T47D (cell line): ENCODE measurements around the gene EEFSEC.

ENCODE experiments used
- DNase-seq, 2 experiments: peaks; one replicate each; pipeline versions ENCODE4 v3.0.0 to v3.0.0-alpha.2; 2011 to 2012; ENCODE audit warnings: low read depth in 1 of 2, low spot score in 1 of 2
- JUND ChIP-seq: IDR thresholded peaks from 2 replicates; pipeline ENCODE4 v1.6.1; 2012; ENCODE audit warnings: low read depth
- in situ Hi-C: cut with HindIII; loops from 2 replicates; pipeline ENCODE4 v1.10.0; 2016; ENCODE audit warnings: low sequenced_read_pairs, low pct_unique_long_range_greater_than_20kb

EEFSEC gene

GRCh38 chr3:128252083-128252482, 98.8 kb downstream of the EEFSEC start:
- no peak for TF ChIP-seq JUND
- DNase-seq = no peak
- in situ Hi-C loops = no loop called here

DNA sequence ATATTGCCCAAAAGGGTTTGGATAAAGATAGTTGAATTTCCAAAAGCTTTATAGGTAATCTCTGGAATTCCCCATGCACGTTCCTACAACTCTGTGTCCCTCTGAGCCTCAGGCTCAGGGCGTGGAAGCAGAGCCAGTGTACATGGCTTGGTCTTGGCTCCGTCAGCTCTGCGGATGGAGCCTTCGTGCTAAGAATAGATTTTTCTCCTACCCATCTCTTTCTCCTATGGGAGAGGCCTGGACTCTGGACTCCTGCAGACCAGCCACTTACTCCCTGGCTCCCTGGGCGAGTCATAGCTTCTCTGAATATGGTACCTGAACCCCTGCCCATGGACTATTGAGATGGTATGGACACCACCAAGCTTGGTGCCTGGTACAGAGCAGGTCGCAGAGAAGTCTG, 99.9 kb downstream of the EEFSEC start:
- in situ Hi-C loops = no loop called here

DNA sequence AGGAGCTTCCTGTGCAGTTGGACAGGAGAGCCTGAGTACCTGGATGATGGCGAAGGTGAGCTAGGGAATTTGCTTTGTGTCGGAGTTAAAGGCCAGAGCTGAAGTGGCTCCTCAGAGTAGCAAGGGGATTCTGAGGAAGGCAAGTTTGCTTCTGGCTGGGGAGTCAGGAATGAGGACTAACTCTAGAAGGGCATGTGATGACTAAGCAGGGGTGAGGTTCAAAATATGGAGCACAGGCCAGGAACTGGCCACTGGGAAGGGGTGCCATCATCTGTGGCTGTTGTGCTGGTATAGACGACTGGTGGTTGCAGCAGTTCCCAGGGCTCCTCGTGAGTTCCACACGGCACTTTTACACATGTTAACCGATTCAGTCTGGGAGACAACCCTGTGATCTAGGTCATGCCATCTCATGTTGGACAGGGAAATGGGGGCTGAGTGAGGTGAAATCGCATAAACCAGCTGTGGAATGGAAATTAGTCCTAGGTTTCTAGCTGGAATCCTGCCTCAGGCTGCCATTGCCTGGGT, 100.8 kb downstream of the EEFSEC start:
- no peak for TF ChIP-seq JUND
- no peak for DNase-seq

More for the DNA sequence above, 99.9 kb downstream of the EEFSEC start:
- DNase-seq = no peak
- TF ChIP-seq JUND = no peak

DNA sequence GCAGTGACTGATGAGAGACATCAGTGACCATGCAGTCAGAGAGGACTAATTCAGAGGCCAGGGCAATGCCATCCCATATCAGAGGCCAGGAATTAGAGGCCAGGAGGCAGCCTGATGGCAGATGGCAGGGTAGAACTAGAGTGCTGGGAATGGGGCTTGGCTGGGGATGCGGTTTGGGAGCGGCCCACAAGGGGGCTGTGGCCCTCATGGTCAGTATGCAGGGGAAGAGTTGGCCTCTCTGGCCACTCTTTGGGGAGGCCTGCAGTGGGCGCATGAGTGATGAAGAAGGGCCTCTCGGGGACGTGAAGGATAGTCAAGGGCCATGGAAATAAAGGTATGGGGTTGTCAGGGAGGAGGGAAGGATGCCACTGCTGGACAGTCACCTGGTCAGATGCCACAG, 101.7 kb downstream of the EEFSEC start:
- in situ Hi-C loops = no loop called here
- no peak for TF ChIP-seq JUND
- DNase-seq = no peak

More for the DNA sequence above, 100.8 kb downstream of the EEFSEC start:
- in situ Hi-C loops = no loop called here

GRCh38 chr3:128256131-128256530, 102.8 kb downstream of the EEFSEC start:
- no peak for TF ChIP-seq JUND
- DNase-seq = no peak
- in situ Hi-C loops = no loop called here

GRCh38 chr3:128257632-128258031, 104.4 kb downstream of the EEFSEC start:
- no peak for TF ChIP-seq JUND
- DNase-seq = no peak
- in situ Hi-C loops = no loop called here

GRCh38 chr3:128260275-128260674, 107.0 kb downstream of the EEFSEC start:
- peak in 1 of 2 experiments; percentile 9 for DNase-seq
- in situ Hi-C loops = no loop called here

DNA sequence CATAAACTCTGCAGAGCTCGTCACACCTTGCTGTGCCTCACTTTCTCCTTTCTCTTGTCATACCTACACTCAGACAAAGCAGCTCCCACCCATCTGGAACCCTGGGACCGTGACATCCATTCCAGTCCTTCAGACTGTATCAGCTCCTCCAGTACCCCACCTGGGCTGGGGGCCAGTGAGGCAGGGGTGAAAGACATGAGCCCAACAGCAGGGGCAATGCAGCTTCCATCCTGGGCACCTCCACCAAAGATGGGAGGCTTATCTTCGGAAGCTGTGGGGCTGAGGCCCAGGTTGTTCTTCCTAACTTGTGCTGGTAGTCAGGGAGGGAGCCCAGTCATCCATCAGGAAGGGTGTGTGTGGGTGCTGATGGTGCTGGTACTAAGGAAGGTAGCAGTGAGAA, 109.2 kb downstream of the EEFSEC start:
- in situ Hi-C loops = no loop called here
- no peak for DNase-seq
- TF ChIP-seq JUND = no peak

More at GRCh38 chr3:128260275-128260674, 107.0 kb downstream of the EEFSEC start:
- TF ChIP-seq JUND = no peak

- in situ Hi-C loops = no loop called here
- DNase-seq = no peak
- no peak for TF ChIP-seq JUND
Observed at GRCh38 chr3:128263118-128263517, 109.8 kb downstream of the EEFSEC start.

GRCh38 chr3:128263946-128264345, 110.7 kb downstream of the EEFSEC start:
- no peak for TF ChIP-seq JUND
- DNase-seq = no peak
- in situ Hi-C loops = no loop called here

- no peak for TF ChIP-seq JUND
- DNase-seq = no peak
- in situ Hi-C loops = no loop called here
Observed at GRCh38 chr3:128266453-128266852, 113.2 kb downstream of the EEFSEC start.

GRCh38 chr3:128267541-128267940, 114.3 kb downstream of the EEFSEC start:
- DNase-seq = no peak
- no peak for TF ChIP-seq JUND

GRCh38 chr3:128269006-128269775, 115.9 kb downstream of the EEFSEC start:
- in situ Hi-C loops = no loop called here
- no peak for TF ChIP-seq JUND
- DNase-seq = no peak

More at GRCh38 chr3:128267541-128267940, 114.3 kb downstream of the EEFSEC start:
- in situ Hi-C loops = no loop called here

DNA sequence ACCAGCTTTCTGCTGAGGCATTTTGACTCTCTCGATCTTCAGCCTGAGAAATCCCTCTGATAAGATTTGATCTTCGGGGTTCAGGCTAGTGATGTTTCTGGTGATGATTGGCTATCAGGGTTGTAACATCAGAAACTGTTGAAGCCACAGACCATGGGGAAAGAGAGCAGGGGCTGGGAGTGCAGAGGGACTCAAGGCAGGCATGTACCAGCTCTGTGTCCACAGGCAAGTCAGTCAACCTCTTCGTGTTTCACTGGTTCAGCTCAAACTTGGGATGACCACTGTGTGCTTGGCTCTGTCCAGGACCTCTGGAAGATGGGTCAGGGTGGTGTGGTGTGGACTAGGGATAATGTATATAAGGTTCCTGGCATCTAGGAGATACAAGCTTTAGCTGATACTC, 116.5 kb downstream of the EEFSEC start:
- DNase-seq = no peak
- no peak for TF ChIP-seq JUND
- in situ Hi-C loops = no loop called here
